GM12878 (cell line): Measurements from ENCODE around the gene MAN2B2. TPM values are rescaled to one million over a fixed set of nuclear protein-coding genes. Genes with fewer than 3 reads are reported as not detected.

ENCODE experiments used
- ATAC-seq: fragments of 200-7000 bp; cut with Tn5 transposase; 3 replicates; pipeline ENCODE4 v1.9.1; 2020; ENCODE audit warnings: mild to moderate bottlenecking, moderate library complexity
- BruUV-seq: library from RNA; stranded (reverse); fragments of 400-500 nt; replicated peaks from 2 replicates; lab custom pipeline; 2021; lab: Mats Ljungman, UMichigan
- CTCF ChIA-PET: fragments of 300-600 bp; sonication (Branson Sonifier 250); formaldehyde crosslinking; extraction: SDS; loops from one replicate; lab custom pipeline; 2021; ENCODE audit warnings: inconsistent platforms; lab: Yijun Ruan, JAX
- POLR2A ChIA-PET: fragments of 350-600 bp; formaldehyde crosslinking; extraction: SDS; loops from one replicate; lab custom pipeline; 2021; ENCODE audit warnings: inconsistent platforms; lab: Charles Lee
- RAD21 ChIA-PET: fragments of 300-600 bp; sonication (Branson Sonifier 250); formaldehyde crosslinking; loops from one replicate; lab custom pipeline; 2023; ENCODE audit warnings: antibody characterized with exemption; ENCODE audit not compliant: unreplicated experiment; lab: Charles Lee
- SMC1A ChIA-PET: fragments of 300-600 bp; sonication (Branson Sonifier 250); formaldehyde crosslinking; loops from one replicate; lab custom pipeline; 2023; ENCODE audit not compliant: unreplicated experiment, uncharacterized antibody; lab: Charles Lee
- DNase-seq: peaks from one replicate; pipeline ENCODE4 v3.0.0-alpha.2; 2011; ENCODE audit warnings: low read depth, low spot score
- FAIRE-seq: peaks from 3 replicates; lab custom pipeline; 2011; peaks lifted over from hg19 to GRCh38; lab: Jason Lieb, UNC
- H2AFZ ChIP-seq: 2 replicates; pipeline ENCODE4 v1.6.0; 2011; ENCODE audit warnings: low read depth, low read length, control low read depth; ENCODE audit not compliant: control insufficient read depth
- H3K27ac ChIP-seq: 2 replicates; pipeline ENCODE4 v1.5.1; 2011; ENCODE audit warnings: control low read depth; ENCODE audit not compliant: control insufficient read depth, insufficient read depth
- H3K27me3 ChIP-seq, 2 experiments: replicated peaks in 1 of 2; 2 replicates each; pipeline versions ENCODE4 v1.6.0 to v1.6.1; 2011; ENCODE audit warnings: low read length in 1 of 2; ENCODE audit not compliant: control insufficient read depth in 2 of 2, insufficient read depth in 2 of 2
- H3K36me3 ChIP-seq, 2 experiments: 2 replicates each; pipeline ENCODE4 v1.5.1; 2011; ENCODE audit warnings: low read length in 1 of 2; ENCODE audit not compliant: control insufficient read depth in 2 of 2, insufficient read depth in 2 of 2
- H3K4me1 ChIP-seq: 2 replicates; pipeline ENCODE4 v1.6.1; 2011; ENCODE audit warnings: mild to moderate bottlenecking, low read length, moderate library complexity, mixed read lengths; ENCODE audit not compliant: control insufficient read depth, insufficient read depth
- H3K4me2 ChIP-seq: 2 replicates; pipeline ENCODE4 v1.6.0; 2011; ENCODE audit warnings: control low read depth; ENCODE audit not compliant: control insufficient read depth, insufficient read depth
- H3K4me3 ChIP-seq: fragments of 200-600 bp; sonication (generic); 2 replicates; pipeline ENCODE4 v1.5.1; 2016
- H3K79me2 ChIP-seq: 2 replicates; pipeline ENCODE4 v1.6.0; 2011; ENCODE audit warnings: low read length; ENCODE audit not compliant: control insufficient read depth, insufficient read depth
- H3K9ac ChIP-seq: 2 replicates; pipeline ENCODE4 v1.8.0; 2011; ENCODE audit warnings: low read length, control low read depth, mixed read lengths; ENCODE audit not compliant: control insufficient read depth, insufficient read depth
- H3K9me3 ChIP-seq: replicated peaks from 3 replicates; pipeline ENCODE4 v1.5.1; 2011; ENCODE audit warnings: mild to moderate bottlenecking, low read length; ENCODE audit not compliant: control insufficient read depth, insufficient read depth
- H4K20me1 ChIP-seq: 2 replicates; pipeline ENCODE4 v1.6.0; 2011; ENCODE audit not compliant: control insufficient read depth, insufficient read depth
- EZH2 ChIP-seq: IDR thresholded peaks from 2 replicates; pipeline ENCODE4 v1.6.1; 2012; ENCODE audit warnings: low read depth, mild to moderate bottlenecking, control low read depth, inconsistent platforms, low read length, borderline replicate concordance; ENCODE audit not compliant: control insufficient read depth
- NFYB ChIP-seq: IDR thresholded peaks from 2 replicates; pipeline ENCODE4 v1.6.1; 2011; ENCODE audit warnings: low read depth, mild to moderate bottlenecking, low read length, improper control_type of control experiment, moderate library complexity; ENCODE audit not compliant: insufficient read depth
- PML ChIP-seq: IDR thresholded peaks from 2 replicates; pipeline ENCODE4 v1.6.1; 2012; ENCODE audit warnings: low read length, inconsistent platforms
- SMARCA5 ChIP-seq: fragments of 450-650 bp; IDR thresholded peaks from 2 replicates; pipeline ENCODE4 v1.6.1; 2017; ENCODE audit warnings: mild to moderate bottlenecking
- ZBTB33 ChIP-seq: fragments of 450-650 bp; IDR thresholded peaks from 2 replicates; pipeline ENCODE4 v1.6.1; 2017; ENCODE audit warnings: mild to moderate bottlenecking
- WGBS: methylation state at CpG from one replicate; pipeline ENCODE4 v1.1.6; 2016; ENCODE audit warnings: low lambda C conversion rate; ENCODE audit not compliant: insufficient replicate concordance, insufficient coverage; ENCODE audit errors: missing lambda C conversion rate; 5-methylcytosine and 5-hydroxymethylcytosine counted together
- in situ Hi-C: fragments of 300-500 bp; cut with MboI; formaldehyde crosslinking; loops from 9 replicates; pipeline ENCODE4 v1.14.3; 2018; ENCODE audit warnings: mixed read lengths
- intact Hi-C: fragments of 100-400 bp; cut with micrococcal nuclease; formaldehyde crosslinking; loops from one replicate; pipeline ENCODE4 v1.14.2; 2022; ENCODE audit not compliant: unreplicated experiment
- polyA plus RNA-seq, 11 experiments: library from polyadenylated mRNA; depleted of rRNA in 4 of 11; unstranded in 6 of 11; stranded (reverse) in 5 of 11; fragments of >200 nt; fragmentation: Nextera tagmentation in 4 of 11; fragmentation: Illumina TruSeq in 1 of 11; extraction: Ambion mirVana in 4 of 11; extraction: Trizol in 1 of 11; gene quantifications; 1 replicate in 1 of 11; 2 replicates in 10 of 11; pipeline versions ENCODE4 v1.2.1 to v1.2.3, GENCODE V29; 2011 to 2016; ENCODE audit warnings: inconsistent platforms in 2 of 11, missing spikeins in 2 of 11, low read depth in 1 of 11
- total RNA-seq, 4 experiments: library from RNA; depleted of rRNA in 3 of 4; stranded (reverse); fragments of >200 nt in 3 of 4; fragmentation: Illumina TruSeq in 1 of 4; extraction: Trizol in 1 of 4; gene quantifications; 2 replicates each; pipeline versions ENCODE4 v1.2.1 to v1.2.3, GENCODE V29; 2013 to 2021
- TF ChIP-seq, protein P1 (sequence below): fragments of 450-650 bp; formaldehyde crosslinking; IDR thresholded peaks from 2 replicates; pipeline ENCODE4 v1.5.0; 2022; ENCODE audit warnings: mild to moderate bottlenecking, missing genetic modification characterization

Gene MAN2B2
- total and polyA plus RNA-seq, 10 of the 15 experiments (the other 5 are each of a cell fraction or from before 2014, with no cell fraction given): 0.47 to 14.5 (median 7.0) TPM

DNA sequence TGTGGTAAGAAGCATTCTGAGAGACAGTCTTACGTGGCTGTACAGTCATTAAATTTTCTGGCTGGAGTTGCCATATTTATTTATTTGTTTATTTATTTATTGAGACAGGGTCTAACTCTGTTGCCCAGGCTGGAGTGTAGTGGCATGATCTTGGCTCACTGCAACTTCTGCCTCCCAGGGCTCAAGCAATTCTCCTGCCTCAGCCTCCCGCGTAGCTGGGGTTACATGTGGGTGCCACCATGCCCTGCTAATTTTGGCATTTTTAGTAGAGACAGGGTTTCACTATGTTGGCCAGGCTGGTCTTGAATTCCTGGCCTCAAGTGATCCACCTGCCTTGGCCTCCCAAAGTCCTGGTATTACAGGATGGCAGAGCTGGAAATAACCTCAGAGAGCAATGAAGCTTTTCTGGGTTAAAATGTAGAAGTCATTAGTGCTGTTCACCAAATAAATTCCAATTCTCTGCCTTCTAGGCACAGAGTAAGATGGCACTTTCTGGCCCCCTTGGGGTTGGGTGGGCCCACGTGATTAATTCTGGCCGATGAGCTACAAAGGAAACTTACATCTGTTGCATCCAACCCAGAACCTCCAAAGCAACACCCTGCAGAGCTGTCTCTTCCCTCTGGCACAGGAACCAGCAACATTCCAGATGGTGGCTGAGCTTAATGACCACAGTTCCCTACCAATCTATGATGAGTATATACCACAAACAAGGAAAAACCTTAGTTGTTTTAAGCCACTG is 70.0 kb downstream of the MAN2B2 start:
- DNase-seq (no peak), FAIRE-seq (no peak), ATAC-seq (no peak)
- SMC1A ChIA-PET: interaction anchor here (1.2 kb wide), 1 partner anchor 12 kb away, joined by 3 read pairs; no protein-coding TSS in a partner anchor
- Histone ChIP-seq H3K79me2 (peaks cover 29% of the 10 kb centered on the region), H2AFZ (no peak overlapping the region), H3K9me3 (no peaks in the 10 kb centered on the region; the same call in 2 of the 3 replicates), H3K27me3 (no peaks in the 10 kb centered on the region), H3K4me3 (no peak overlapping the region), H3K9ac (no peak overlapping the region), H3K4me1 (peaks cover 7% of the 10 kb centered on the region), H3K36me3 (peaks cover 0 to 9% of the 10 kb centered on the region in 2 experiments; a peak in 2 of 4 replicates), H4K20me1 (no peaks in the 10 kb centered on the region; the same call in 1 of the 2 replicates), H3K4me2 (no peak overlapping the region), H3K27ac (no peak overlapping the region)
- TF ChIP-seq SMARCA5: no peak
- no peak for TF ChIP-seq ZBTB33
- 0 out of 2 replicates have a peak, but pooled peaks have one; percentile 35 for TF ChIP-seq NFYB
- no peak for TF ChIP-seq PML
- TF ChIP-seq EZH2: no peak
- TF ChIP-seq, protein P1, sequence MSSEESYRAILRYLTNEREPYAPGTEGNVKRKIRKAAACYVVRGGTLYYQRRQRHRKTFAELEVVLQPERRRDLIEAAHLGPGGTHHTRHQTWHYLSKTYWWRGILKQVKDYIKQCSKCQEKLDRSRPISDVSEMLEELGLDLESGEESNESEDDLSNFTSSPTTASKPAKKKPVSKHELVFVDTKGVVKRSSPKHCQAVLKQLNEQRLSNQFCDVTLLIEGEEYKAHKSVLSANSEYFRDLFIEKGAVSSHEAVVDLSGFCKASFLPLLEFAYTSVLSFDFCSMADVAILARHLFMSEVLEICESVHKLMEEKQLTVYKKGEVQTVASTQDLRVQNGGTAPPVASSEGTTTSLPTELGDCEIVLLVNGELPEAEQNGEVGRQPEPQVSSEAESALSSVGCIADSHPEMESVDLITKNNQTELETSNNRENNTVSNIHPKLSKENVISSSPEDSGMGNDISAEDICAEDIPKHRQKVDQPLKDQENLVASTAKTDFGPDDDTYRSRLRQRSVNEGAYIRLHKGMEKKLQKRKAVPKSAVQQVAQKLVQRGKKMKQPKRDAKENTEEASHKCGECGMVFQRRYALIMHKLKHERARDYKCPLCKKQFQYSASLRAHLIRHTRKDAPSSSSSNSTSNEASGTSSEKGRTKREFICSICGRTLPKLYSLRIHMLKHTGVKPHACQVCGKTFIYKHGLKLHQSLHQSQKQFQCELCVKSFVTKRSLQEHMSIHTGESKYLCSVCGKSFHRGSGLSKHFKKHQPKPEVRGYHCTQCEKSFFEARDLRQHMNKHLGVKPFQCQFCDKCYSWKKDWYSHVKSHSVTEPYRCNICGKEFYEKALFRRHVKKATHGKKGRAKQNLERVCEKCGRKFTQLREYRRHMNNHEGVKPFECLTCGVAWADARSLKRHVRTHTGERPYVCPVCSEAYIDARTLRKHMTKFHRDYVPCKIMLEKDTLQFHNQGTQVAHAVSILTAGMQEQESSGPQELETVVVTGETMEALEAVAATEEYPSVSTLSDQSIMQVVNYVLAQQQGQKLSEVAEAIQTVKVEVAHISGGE (CRISPR knock-in tag): no peak
- POLR2A ChIA-PET: interaction anchor here (0.8 kb wide), 1 partner anchor 181 kb away, joined by 3 read pairs; no protein-coding TSS in a partner anchor
- WGBS: 76% methylated on average over 5 of the region's 5 CpGs
- CTCF ChIA-PET: interaction anchor here (0.5 to 1.2 kb wide), 3 partner anchors 18 to 36 kb away, joined by 3 to 5 read pairs (median 3); no protein-coding TSS in a partner anchor
- RAD21 ChIA-PET: no interaction called here
- no TSS peak for BruUV-seq
- in situ Hi-C loops: no loop called here
- intact Hi-C loops: no loop called here
